Liver (tissue), 9 donors: Measurements from ENCODE around the gene TMEM178B. TPM values are rescaled to one million over a fixed set of nuclear protein-coding genes. Genes with fewer than 3 reads are reported as not detected.

Experiments used
- DNase-seq: peaks from one replicate; pipeline ENCODE4 v3.0.0-alpha.2; 2017; ENCODE audit warnings: low spot score
- H3K27ac ChIP-seq, 2 donors: one replicate each; pipeline ENCODE4 v1.7.0; 2013; ENCODE audit warnings: inconsistent platforms in 2 of 2, low read length in 2 of 2, control low read depth in 1 of 2, low read depth in 1 of 2, mild to moderate bottlenecking in 1 of 2
- H3K27me3 ChIP-seq, 4 donors: one replicate each; pipeline versions ENCODE4 v1.6.1 to v1.7.0; 2013; ENCODE audit warnings: low read length in 3 of 4, inconsistent platforms in 1 of 4, mild to moderate bottlenecking in 1 of 4, moderate library complexity in 1 of 4; ENCODE audit not compliant: control insufficient read depth in 4 of 4, insufficient read depth in 4 of 4
- H3K36me3 ChIP-seq, 4 donors: one replicate each; pipeline versions ENCODE4 v1.6.1 to v1.7.0; 2013; ENCODE audit warnings: low read length in 3 of 4, mild to moderate bottlenecking in 3 of 4, low read depth in 1 of 4, moderate library complexity in 1 of 4; ENCODE audit not compliant: control insufficient read depth in 4 of 4, insufficient read depth in 3 of 4
- H3K4me1 ChIP-seq, 4 donors: one replicate each; pipeline versions ENCODE4 v1.6.1 to v1.7.0; 2013; ENCODE audit warnings: low read length in 3 of 4, mild to moderate bottlenecking in 3 of 4, moderate library complexity in 1 of 4; ENCODE audit not compliant: control insufficient read depth in 4 of 4, insufficient read depth in 4 of 4
- H3K4me3 ChIP-seq, 3 donors: one replicate each; pipeline versions ENCODE4 v1.6.1 to v1.7.0; 2013; ENCODE audit warnings: low read length in 3 of 3, control low read depth in 1 of 3, low read depth in 1 of 3, mild to moderate bottlenecking in 1 of 3
- H3K9ac ChIP-seq, 2 donors: one replicate each; pipeline ENCODE4 v1.7.0; 2013; ENCODE audit warnings: low read length in 2 of 2, mild to moderate bottlenecking in 2 of 2, moderate library complexity in 2 of 2, control low read depth in 1 of 2, low read depth in 1 of 2
- H3K9me3 ChIP-seq, 4 donors: one replicate each; pipeline versions ENCODE4 v1.6.1 to v1.7.0; 2013; ENCODE audit warnings: low read length in 3 of 4; ENCODE audit not compliant: control insufficient read depth in 4 of 4
- EGR1 ChIP-seq, 2 donors: IDR thresholded peaks; 2 replicates each; pipeline ENCODE4 v1.6.1; 2016 to 2018; ENCODE audit warnings: antibody characterized with exemption in 2 of 2, low read depth in 2 of 2
- FOXA1 ChIP-seq: IDR thresholded peaks from 2 replicates; pipeline ENCODE4 v1.6.1; 2016; ENCODE audit warnings: antibody characterized with exemption
- HNF4A ChIP-seq, 2 donors: conservative IDR thresholded peaks; 2 replicates each; pipeline ENCODE4 v1.6.1; 2016; ENCODE audit warnings: antibody characterized with exemption in 2 of 2, mild to moderate bottlenecking in 2 of 2
- NR2F2 ChIP-seq: IDR thresholded peaks from 2 replicates; pipeline ENCODE4 v1.6.1; 2016; ENCODE audit warnings: antibody characterized with exemption
- RXRA ChIP-seq, 2 donors: IDR thresholded peaks; 2 replicates each; pipeline ENCODE4 v1.6.1; 2017 to 2018; ENCODE audit warnings: antibody characterized with exemption in 2 of 2, mild to moderate bottlenecking in 1 of 2
- SP1 ChIP-seq: IDR thresholded peaks from 2 replicates; pipeline ENCODE4 v1.6.1; 2018; ENCODE audit warnings: antibody characterized with exemption, mild to moderate bottlenecking
- TAF1 ChIP-seq: conservative IDR thresholded peaks from 2 replicates; pipeline ENCODE4 v1.6.1; 2016; ENCODE audit warnings: antibody characterized with exemption, mild to moderate bottlenecking
- YY1 ChIP-seq: IDR thresholded peaks from 2 replicates; pipeline ENCODE4 v1.6.1; 2016; ENCODE audit warnings: antibody characterized with exemption, mild to moderate bottlenecking
- ZBTB33 ChIP-seq: IDR thresholded peaks from 2 replicates; pipeline ENCODE4 v1.6.1; 2016; ENCODE audit warnings: antibody characterized with exemption
- WGBS: extraction: QIAGEN DNeasy Blood & Tissue Kit; methylation state at CpG from one replicate; pipeline ENCODE4 v1.1.7; 2013; 5-methylcytosine and 5-hydroxymethylcytosine counted together
- polyA plus RNA-seq, 2 donors: library from polyadenylated mRNA; stranded (reverse) in 1 of 2; unstranded in 1 of 2; fragments of 200-250 nt in 1 of 2; fragments of >200 nt in 1 of 2; fragmentation: Nextera tagmentation in 1 of 2; extraction: Ambion mirVana in 1 of 2; gene quantifications; one replicate each; pipeline versions ENCODE4 v1.2.1 to v1.2.3, GENCODE V29; 2013 to 2015
- total RNA-seq, 2 donors: library from RNA; depleted of rRNA; stranded (reverse); fragments of >200 nt; gene quantifications; one replicate each; pipeline ENCODE4 v1.2.3, GENCODE V29; 2014
- donor health status: healthy.
- donor health status: healthy.
- donor health status: healthy.
- donor health status: healthy.
- donor health status: healthy.

The TMEM178B gene
- total and polyA plus RNA-seq, 4 donors, result under 0.01 to 0.02 (median under 0.01) TPM; not detected in 1

DNA sequence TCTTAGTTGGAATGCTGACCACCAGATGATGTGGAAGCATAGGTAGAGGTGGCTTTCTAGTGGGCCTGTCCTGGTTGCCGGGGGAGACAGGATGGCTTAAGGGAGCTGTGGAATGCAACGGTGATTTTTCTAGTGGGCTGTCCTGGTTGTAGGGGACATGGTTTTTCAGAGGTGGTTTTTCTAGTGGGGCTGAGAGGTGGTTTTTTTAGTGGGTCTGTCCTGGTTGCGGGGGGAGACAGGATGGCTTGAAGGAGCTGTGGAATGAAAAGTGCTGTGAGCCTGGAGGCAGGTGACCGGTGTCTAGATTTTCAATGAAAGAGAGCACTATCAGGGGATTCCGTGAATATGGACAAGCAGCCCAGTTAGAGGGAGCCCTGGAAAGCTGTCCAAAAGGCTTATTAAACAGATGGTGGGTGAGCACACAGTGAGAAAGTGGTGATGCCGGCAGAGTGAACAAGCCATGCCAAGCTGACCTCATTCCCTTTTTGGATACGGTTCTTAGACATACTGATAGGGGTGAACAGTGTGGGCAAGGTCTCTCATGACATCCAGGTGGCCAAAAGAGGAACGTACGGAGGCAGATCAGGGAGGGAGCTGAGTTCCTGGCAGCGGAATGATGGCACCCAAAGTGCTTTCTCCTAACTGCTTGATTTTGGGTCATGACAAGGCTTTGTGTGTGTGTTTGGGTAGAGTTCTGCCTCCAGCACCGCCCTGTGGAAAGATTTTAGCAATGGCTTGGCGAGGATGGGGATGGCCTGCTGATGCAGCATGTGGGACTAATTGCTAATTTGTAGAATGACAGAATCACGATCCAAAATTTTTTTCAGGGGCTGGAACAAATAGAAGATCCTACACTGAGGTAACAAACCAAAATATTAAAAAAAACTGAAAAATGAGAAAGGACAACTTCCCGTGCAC, 126.6 kb downstream of the TMEM178B start:
- Histone ChIP-seq H3K36me3 (no peaks in the 10 kb centered on the region), H3K27ac (no peak overlapping the region), H3K4me1 (no peaks in the 10 kb centered on the region), H3K4me3 (no peak overlapping the region), H3K9me3 (no peaks in the 10 kb centered on the region), H3K9ac (no peak overlapping the region), H3K27me3 (no peaks in the 10 kb centered on the region)
- WGBS, result 75% methylated on average over 14 of the region's 14 CpGs
- TF ChIP-seq SP1 (no peak), RXRA (IDR thresholded peaks at IDR 0.05) (no peak), YY1 (no peak), ZBTB33 (no peak)
- no peak for DNase-seq

GRCh38 chr7:141201145-141201885, 127.5 kb downstream of the TMEM178B start:
- 70% methylated on average over 11 of the region's 11 CpGs for WGBS
- Histone ChIP-seq H3K9me3 (no peaks in the 10 kb centered on the region), H3K27me3 (no peaks in the 10 kb centered on the region), H3K4me3 (no peak overlapping the region), H3K4me1 (no peaks in the 10 kb centered on the region), H3K36me3 (no peaks in the 10 kb centered on the region), H3K27ac (no peak overlapping the region), H3K9ac (no peak overlapping the region)
- no peak for DNase-seq
- TF ChIP-seq FOXA1, result no peak
- TF ChIP-seq ZBTB33, result no peak
- no peak for TF ChIP-seq YY1

- TF ChIP-seq TAF1, result no peak
- no peak for TF ChIP-seq NR2F2
- TF ChIP-seq EGR1 (IDR thresholded peaks at IDR 0.05; ENCODE audit: low read depth in 2 of 2), result no peak
- TF ChIP-seq HNF4A (conservative IDR thresholded peaks at IDR 0.05), result no peak
- Histone ChIP-seq H3K4me3 (no peak overlapping the region), H3K27me3 (no peaks in the 10 kb centered on the region), H3K27ac (no peak overlapping the region), H3K9ac (no peak overlapping the region), H3K9me3 (no peaks in the 10 kb centered on the region), H3K4me1 (no peaks in the 10 kb centered on the region), H3K36me3 (no peaks in the 10 kb centered on the region)
- 56% methylated on average over 4 of the region's 4 CpGs for WGBS
- no peak for DNase-seq
Observed at GRCh38 chr7:141202535-141202934, 128.7 kb downstream of the TMEM178B start.
